H1 (cell line): Measurements from ENCODE around the gene TCAP. TPM values are rescaled to one million over a fixed set of nuclear protein-coding genes. Genes with fewer than 3 reads are reported as not detected.

Source experiments
- TEAD4 ChIP-seq: IDR thresholded peaks from 2 replicates; pipeline ENCODE4 v1.6.1; 2012; ENCODE audit warnings: low read depth, low read length, inconsistent platforms, mixed read lengths
- USF2 ChIP-seq: IDR thresholded peaks from 2 replicates; pipeline ENCODE4 v1.6.1; 2011; ENCODE audit warnings: low read length, improper control_type of control experiment
- polyA plus RNA-seq, 7 experiments: library from polyadenylated mRNA; depleted of rRNA in 3 of 7; stranded (reverse) in 5 of 7; unstranded in 2 of 7; fragments of >200 nt in 5 of 7; fragments of 200-250 nt in 2 of 7; gene quantifications; 1 replicate in 5 of 7; 2 replicates in 1 of 7; 4 replicates in 1 of 7; pipeline versions ENCODE4 v1.2.1 to v1.2.3, GENCODE V29; 2011 to 2013; ENCODE audit warnings: missing spikeins in 2 of 7, mixed read lengths in 2 of 7
- total RNA-seq: library from RNA; stranded (reverse); fragmentation: NEBNext Ultra II Directional; extraction: Animal tissue kit (Norgen Biotek cat#: 25700); gene quantifications from 2 replicates; pipeline ENCODE4 v1.2.1, GENCODE V29; 2021

Gene TCAP
- total and polyA plus RNA-seq, 2 of the 8 experiments (the other 6 are each of a cell fraction or from before 2014, with no cell fraction given): 0.82 to 1.4 TPM

DNA sequence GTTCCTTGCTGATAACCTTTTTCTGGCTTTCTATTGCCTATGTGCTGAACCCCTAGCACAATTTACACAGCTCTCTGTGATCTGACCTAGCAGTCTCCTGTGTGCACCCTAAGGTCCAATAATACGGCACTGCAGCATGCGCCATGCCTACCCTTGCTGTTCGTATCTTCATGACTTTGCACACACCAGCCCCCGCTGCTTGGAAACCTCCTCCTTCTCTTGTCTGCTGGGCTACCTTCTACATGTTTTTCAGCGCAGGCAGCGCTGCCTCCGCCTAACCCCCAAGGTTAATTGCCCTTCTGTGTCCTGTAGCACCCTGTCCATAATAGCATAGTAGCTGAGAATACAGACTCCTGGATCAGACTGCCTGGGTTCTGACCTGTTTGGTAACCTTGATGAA, 26.8 kb upstream of the TCAP start (continued):
- TF ChIP-seq TEAD4: no peak
- TF ChIP-seq USF2: no peak
